Adrenal gland (tissue), 12 donors: ENCODE results near the gene RBM47. TPM values are rescaled to one million over a fixed set of nuclear protein-coding genes. Genes with fewer than 3 reads are reported as not detected.
"Not testable (repeated sequence)": the region's sequence is repeated elsewhere in the genome, so short reads cannot be mapped to it uniquely, and the experiment has no call there.

Source experiments
- DNase-seq, 7 donors: peaks; one replicate each; pipeline ENCODE4 v3.0.0-alpha.2; 2019 to 2020
- H3K27ac ChIP-seq, 5 donors: fragments of 200-600 bp; sonication (generic) in 4 of 5; 1 replicate in 3 of 5; 2 replicates in 2 of 5; pipeline versions ENCODE4 v1.5.1 to v1.8.0; 2016 to 2020; ENCODE audit warnings: mild to moderate bottlenecking in 1 of 5
- H3K27me3 ChIP-seq: fragments of 200-600 bp; 2 replicates; pipeline ENCODE4 v1.8.0; 2021
- H3K36me3 ChIP-seq, 2 donors: fragments of 200-600 bp; replicated peaks in 1 of 2; 1 replicate in 1 of 2; 2 replicates in 1 of 2; pipeline versions ENCODE4 v1.5.1 to v1.8.0; 2018 to 2022
- H3K4me1 ChIP-seq, 2 donors: fragments of 200-600 bp; replicated peaks in 1 of 2; 1 replicate in 1 of 2; 2 replicates in 1 of 2; pipeline versions ENCODE4 v1.5.1 to v1.8.0; 2018 to 2021
- H3K4me3 ChIP-seq, 4 donors: fragments of 200-600 bp; sonication (generic) in 3 of 4; one replicate each; pipeline ENCODE4 v1.5.1; 2016 to 2018
- H3K9me3 ChIP-seq, 3 donors: fragments of 200-600 bp; sonication (generic) in 1 of 3; replicated peaks in 1 of 3; 1 replicate in 2 of 3; 2 replicates in 1 of 3; pipeline versions ENCODE4 v1.5.1 to v1.8.0; 2016 to 2021
- POLR2A ChIP-seq, 2 donors: fragments of 450-650 bp; IDR thresholded peaks; one replicate each; pipeline ENCODE4 v1.6.1; 2017; ENCODE audit warnings: antibody characterized with exemption in 2 of 2, mild to moderate bottlenecking in 2 of 2, moderate library complexity in 1 of 2
- WGBS, 4 donors: extraction: QIAGEN DNeasy Blood & Tissue Kit in 2 of 4; methylation state at CpG; one replicate each; pipeline versions ENCODE4 v1.1.5 to v1.1.7; 2013 to 2017; 5-methylcytosine and 5-hydroxymethylcytosine counted together
- intact Hi-C, 2 donors: fragments of 100-400 bp; cut with DNase I; formaldehyde crosslinking; loops; one replicate each; pipeline versions ENCODE4 v1.14.1 to v1.15.0; 2022 to 2023
- polyA plus RNA-seq, 3 donors: library from polyadenylated mRNA; stranded (reverse); fragments of 200-250 nt in 2 of 3; fragments of 350-450 nt in 1 of 3; fragmentation: Illumina TruSeq in 1 of 3; extraction: RNeasy Lipid Tissue Mini Kit (QIAGEN cat#74804) in 1 of 3; gene quantifications; one replicate each; pipeline ENCODE4 v1.2.3, GENCODE V29; 2013 to 2014
- total RNA-seq, 9 donors: library from RNA; depleted of rRNA in 4 of 9; stranded (reverse); fragments of >200 nt in 4 of 9; fragments of 120-200 nt in 1 of 9; fragmentation: NEBNext Ultra II Directional in 1 of 9; extraction: Animal tissue kit (Norgen Biotek cat#: 25700) in 1 of 9; gene quantifications; one replicate each; pipeline versions ENCODE4 v1.1.0 to v1.2.4, GENCODE V29; 2013 to 2023
- TF ChIP-seq, protein P1 (sequence below), 6 experiments: fragments of 450-650 bp in 4 of 6; fragments of 200-600 bp in 2 of 6; sonication (generic) in 1 of 6; IDR thresholded peaks; 1 replicate in 5 of 6; 2 replicates in 1 of 6; pipeline versions ENCODE4 v1.5.1 to v1.8.0; 2016 to 2021; ENCODE audit warnings: antibody characterized with exemption in 6 of 6, mild to moderate bottlenecking in 2 of 6, moderate library complexity in 1 of 6
- donor health status: healthy with polysubstance abuse.
- donor health status: Bipolar disorder and iron deficiency.
- donor health status: DM: yes; HTN: yes; CAD: no.
- donor health status: DM: no; HTN: no; CAD: no.
- donor health status: DM: no; HTN: no; CAD: no.
- donor health status: DM: yes; HTN: yes; CAD: no.

The RBM47 gene
- total and polyA plus RNA-seq, 12 donors: 25.7 to 370 (median 155) TPM

DNA sequence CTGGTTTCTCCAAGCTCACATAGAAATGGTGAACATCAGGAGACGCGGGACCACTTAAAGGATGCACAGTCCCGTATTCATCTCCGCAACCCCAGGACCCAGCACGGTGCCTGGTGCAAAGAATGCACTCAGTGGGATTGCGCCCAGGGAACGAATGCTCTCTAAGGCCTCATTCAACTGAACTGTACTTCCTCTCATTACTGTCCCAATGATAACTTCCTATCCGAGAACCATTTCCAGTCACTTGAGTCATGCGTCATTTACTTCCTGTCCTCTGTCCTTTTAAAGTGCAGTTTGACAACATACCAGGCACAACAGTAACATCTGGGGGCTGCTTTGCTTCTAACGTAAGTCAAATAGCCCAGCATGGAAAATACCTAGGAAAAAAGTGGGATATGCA lies 75.7 kb downstream of the RBM47 start:
- intact Hi-C loops: no loop called here
- H3K9me3 ChIP-seq: no peaks in the 10 kb centered on the region
- H3K27ac ChIP-seq: peak overlapping the region in 4 of 5 donors; percentile 35 to 82 (median 64)
- H3K4me3 ChIP-seq: no peak overlapping the region
- peaks cover 49 to 62% of the 10 kb centered on the region in 2 donors for H3K4me1 ChIP-seq
- DNase-seq: no peak
- H3K36me3 ChIP-seq: no peaks in the 10 kb centered on the region
- 59 to 73% (median 65%) methylated on average over 10 of the region's 10 CpGs for WGBS, 4 donors
- peak in 1 of 2 donors; percentile 39 for TF ChIP-seq POLR2A (IDR thresholded peaks at IDR 0.05)
- TF ChIP-seq, protein P1, sequence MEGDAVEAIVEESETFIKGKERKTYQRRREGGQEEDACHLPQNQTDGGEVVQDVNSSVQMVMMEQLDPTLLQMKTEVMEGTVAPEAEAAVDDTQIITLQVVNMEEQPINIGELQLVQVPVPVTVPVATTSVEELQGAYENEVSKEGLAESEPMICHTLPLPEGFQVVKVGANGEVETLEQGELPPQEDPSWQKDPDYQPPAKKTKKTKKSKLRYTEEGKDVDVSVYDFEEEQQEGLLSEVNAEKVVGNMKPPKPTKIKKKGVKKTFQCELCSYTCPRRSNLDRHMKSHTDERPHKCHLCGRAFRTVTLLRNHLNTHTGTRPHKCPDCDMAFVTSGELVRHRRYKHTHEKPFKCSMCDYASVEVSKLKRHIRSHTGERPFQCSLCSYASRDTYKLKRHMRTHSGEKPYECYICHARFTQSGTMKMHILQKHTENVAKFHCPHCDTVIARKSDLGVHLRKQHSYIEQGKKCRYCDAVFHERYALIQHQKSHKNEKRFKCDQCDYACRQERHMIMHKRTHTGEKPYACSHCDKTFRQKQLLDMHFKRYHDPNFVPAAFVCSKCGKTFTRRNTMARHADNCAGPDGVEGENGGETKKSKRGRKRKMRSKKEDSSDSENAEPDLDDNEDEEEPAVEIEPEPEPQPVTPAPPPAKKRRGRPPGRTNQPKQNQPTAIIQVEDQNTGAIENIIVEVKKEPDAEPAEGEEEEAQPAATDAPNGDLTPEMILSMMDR (IDR thresholded peaks at IDR 0.05): no peak
- H3K27me3 ChIP-seq: no peaks in the 10 kb centered on the region

GRCh38 chr4:40552536-40552935 lies 77.1 kb downstream of the RBM47 start:
- H3K4me1 ChIP-seq: peaks cover 48 to 61% of the 10 kb centered on the region in 2 donors
- intact Hi-C loops: no loop called here
- WGBS, 4 donors: 49 to 57% (median 52%) methylated on average over 6 of the region's 6 CpGs

GRCh38 chr4:40551568-40552136 lies 78.0 kb downstream of the RBM47 start:
- Histone ChIP-seq H3K4me1 (peaks cover 49 to 66% of the 10 kb centered on the region in 2 donors), H3K27ac (peak overlapping the region; percentile 75 to 82 (median 77))
- DNase-seq: peak in 4 of 7 donors; percentile 62 to 66 (median 64)

More at GRCh38 chr4:40552536-40552935, 77.1 kb downstream of the RBM47 start:
- H3K9me3 ChIP-seq: no peaks in the 10 kb centered on the region
- H3K27ac ChIP-seq: peak overlapping the region in 4 of 5 donors; percentile 41 to 82 (median 63)
- TF ChIP-seq, protein P1 (IDR thresholded peaks at IDR 0.05): no peak
- TF ChIP-seq POLR2A (IDR thresholded peaks at IDR 0.05): peak in 1 of 2 donors; percentile 14
- H3K27me3 ChIP-seq: no peaks in the 10 kb centered on the region
- H3K36me3 ChIP-seq: no peaks in the 10 kb centered on the region
- DNase-seq: peak in 2 of 7 donors; percentile 55 to 56
- no peak overlapping the region for H3K4me3 ChIP-seq

DNA sequence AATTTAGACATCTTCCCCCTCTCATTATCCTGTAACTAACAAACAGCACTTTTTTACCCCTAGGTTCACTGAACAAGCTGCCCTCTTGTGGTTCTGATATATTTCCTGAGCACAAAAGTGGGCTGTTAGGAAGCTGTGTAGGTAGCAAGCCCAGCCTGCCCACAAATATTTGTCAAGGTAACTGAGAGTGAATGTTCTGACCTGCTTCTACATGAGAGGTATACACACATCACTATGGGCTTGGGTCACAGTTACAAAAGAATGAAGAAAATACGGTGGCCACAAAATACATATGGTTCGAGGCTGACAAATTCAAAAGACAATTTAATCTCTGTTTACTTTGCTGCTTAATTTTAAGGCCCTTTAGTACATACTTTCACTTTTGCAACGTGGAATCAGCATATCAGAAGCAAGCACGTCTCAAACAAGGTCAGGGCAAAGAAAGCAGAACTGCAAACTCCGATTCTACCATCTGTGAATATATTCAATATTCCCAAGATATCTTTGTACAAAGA lies 78.7 kb downstream of the RBM47 start:
- peaks cover 49 to 66% of the 10 kb centered on the region in 2 donors for H3K4me1 ChIP-seq
- intact Hi-C loops: no loop called here
- peak overlapping the region in 2 of 4 donors; percentile 21 to 36 for H3K4me3 ChIP-seq
- 6 to 16% (median 10%) methylated on average over 5 of the region's 5 CpGs for WGBS, 4 donors
- TF ChIP-seq, protein P1 (IDR thresholded peaks at IDR 0.05): peak in 5 of 6 experiments; percentile 12 to 40 (median 24)
- TF ChIP-seq POLR2A (IDR thresholded peaks at IDR 0.05): peak in 1 of 2 donors; percentile 11
- H3K9me3 ChIP-seq: no peaks in the 10 kb centered on the region
- peak overlapping the region; percentile 75 to 82 (median 77) for H3K27ac ChIP-seq
- H3K36me3 ChIP-seq: no peaks in the 10 kb centered on the region
- DNase-seq: no peak
- no peaks in the 10 kb centered on the region for H3K27me3 ChIP-seq

More at GRCh38 chr4:40551568-40552136, 78.0 kb downstream of the RBM47 start:
- WGBS, 4 donors: 46 to 60% (median 54%) methylated on average over 9 of the region's 9 CpGs
- H3K4me3 ChIP-seq: peak overlapping the region in 2 of 4 donors; percentile 21 to 36
- H3K27me3 ChIP-seq, H3K36me3 ChIP-seq, intact Hi-C loops, H3K9me3 ChIP-seq: not testable (repeated sequence)
